ENCODE results near the gene PHYHIPL.

The PHYHIPL gene

DNA sequence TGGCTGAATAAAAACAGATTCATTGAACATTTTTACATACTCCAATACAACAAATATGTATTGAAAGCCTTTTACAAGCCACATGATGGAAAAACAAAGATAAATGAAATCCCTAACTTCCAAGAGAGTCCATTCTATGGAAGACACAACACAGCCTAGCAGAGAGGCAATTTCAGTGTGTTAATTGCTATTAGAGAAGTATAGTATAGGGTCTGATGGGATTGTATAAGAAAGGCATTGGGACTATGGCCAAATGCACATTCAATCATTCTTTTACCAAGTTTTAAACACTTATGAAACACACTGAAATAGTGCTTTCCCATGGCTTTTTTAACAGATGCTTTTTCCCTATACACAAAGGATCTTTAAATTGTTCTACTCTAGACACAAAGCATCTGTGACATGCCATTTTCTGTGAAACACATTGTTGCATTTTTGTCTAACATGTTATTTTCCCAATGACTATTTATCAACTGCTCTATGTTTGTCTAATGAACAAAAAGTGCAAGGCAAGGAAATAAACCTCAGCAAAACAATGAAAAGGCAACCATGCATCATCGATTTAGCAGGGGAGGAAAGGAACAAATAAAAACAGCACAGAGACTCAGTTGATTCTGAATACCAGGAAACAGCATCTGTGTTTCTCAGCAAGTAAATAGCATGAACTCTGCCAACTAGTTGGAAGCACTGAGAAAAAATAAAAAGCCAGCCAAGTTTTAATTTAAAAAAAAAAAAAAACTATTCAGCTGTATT, 42.4 kb upstream of the PHYHIPL start:
- no peaks in the 10 kb centered on the region for H3K79me2 ChIP-seq (ENCODE audit: control insufficient read depth, insufficient read depth, low read length)
- no peak overlapping the region for H2AK5ac ChIP-seq (ENCODE audit: low read length)
- H4K8ac ChIP-seq (ENCODE audit: low read depth, low read length), result no peak overlapping the region
- no peak overlapping the region for H3K23ac ChIP-seq (ENCODE audit: low read length)
- H3K4me1 ChIP-seq (ENCODE audit: control insufficient read depth, low read depth, low read length), result no peaks in the 10 kb centered on the region
- H2BK120ac ChIP-seq (ENCODE audit: low read depth, low read length), result no peak overlapping the region
- no peak overlapping the region for H2BK15ac ChIP-seq (replicated peaks; ENCODE audit: low read depth)
- no peak overlapping the region for H3K56ac ChIP-seq (ENCODE audit: low read length)
- no peaks in the 10 kb centered on the region for H3K36me3 ChIP-seq (ENCODE audit: control insufficient read depth, insufficient read depth, low read length)
- WGBS (ENCODE audit: extremely low coverage, insufficient coverage, low lambda C conversion rate), result no CpG with 5 or more reads among the region's 1 CpG
- no peak overlapping the region for H3K4me3 ChIP-seq (ENCODE audit: low read length)
- no peak overlapping the region for H3K4me2 ChIP-seq (ENCODE audit: low read length)
- no peak overlapping the region for H3K27ac ChIP-seq (ENCODE audit: low read depth, low read length)
- no peak overlapping the region for H2BK5ac ChIP-seq (ENCODE audit: low read length)
- no peak overlapping the region for H4K5ac ChIP-seq (ENCODE audit: low read length)
- no peaks in the 10 kb centered on the region for H3K79me1 ChIP-seq (ENCODE audit: low read length)
- H3K4ac ChIP-seq (ENCODE audit: low read depth, low read length), result no peak overlapping the region
- no peak overlapping the region for H3K9ac ChIP-seq (ENCODE audit: low read length)
- no peaks in the 10 kb centered on the region for H3K27me3 ChIP-seq (ENCODE audit: insufficient read depth, low read length, poor library complexity)
- H3K18ac ChIP-seq (ENCODE audit: low read length), result no peak overlapping the region
- DNase-seq, result no peak

DNA sequence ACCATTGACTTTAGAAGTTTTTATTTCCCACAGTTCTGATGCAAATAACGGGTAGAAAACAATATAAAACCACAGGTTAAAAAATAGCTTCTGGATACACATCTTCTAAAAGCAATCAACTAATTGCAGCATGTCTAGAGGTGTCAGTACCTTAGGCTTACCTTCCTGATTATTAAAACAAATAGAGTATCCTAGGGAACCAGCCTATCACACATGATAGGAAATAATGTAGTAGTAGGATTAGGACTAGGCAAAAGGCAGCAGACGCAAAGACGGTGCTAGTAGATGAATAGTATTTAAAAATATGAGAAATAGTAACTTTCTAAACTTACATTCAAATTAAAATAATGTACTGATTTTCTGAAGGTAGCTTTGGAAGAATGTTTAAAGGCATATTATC, 41.7 kb upstream of the PHYHIPL start:
- Histone ChIP-seq H2BK120ac (ENCODE audit: low read depth, low read length) (no peak overlapping the region), H2BK15ac (replicated peaks; ENCODE audit: low read depth) (no peak overlapping the region), H4K5ac (ENCODE audit: low read length) (no peak overlapping the region), H3K27ac (ENCODE audit: low read depth, low read length) (no peak overlapping the region), H3K9ac (ENCODE audit: low read length) (no peak overlapping the region), H2BK5ac (ENCODE audit: low read length) (no peak overlapping the region), H3K4me1 (ENCODE audit: control insufficient read depth, low read depth, low read length) (no peaks in the 10 kb centered on the region), H3K56ac (ENCODE audit: low read length) (no peak overlapping the region), H3K4ac (ENCODE audit: low read depth, low read length) (no peak overlapping the region), H3K79me2 (ENCODE audit: control insufficient read depth, insufficient read depth, low read length) (no peaks in the 10 kb centered on the region), H3K36me3 (ENCODE audit: control insufficient read depth, insufficient read depth, low read length) (no peaks in the 10 kb centered on the region), H3K79me1 (ENCODE audit: low read length) (no peaks in the 10 kb centered on the region), H3K27me3 (ENCODE audit: insufficient read depth, low read length, poor library complexity) (no peaks in the 10 kb centered on the region), H2AK5ac (ENCODE audit: low read length) (no peak overlapping the region), H3K23ac (ENCODE audit: low read length) (no peak overlapping the region), H3K4me2 (ENCODE audit: low read length) (no peak overlapping the region), H3K4me3 (ENCODE audit: low read length) (no peak overlapping the region), H4K8ac (ENCODE audit: low read depth, low read length) (no peak overlapping the region), H3K18ac (ENCODE audit: low read length) (no peak overlapping the region)
- WGBS (ENCODE audit: extremely low coverage, insufficient coverage, low lambda C conversion rate), result no CpG with 5 or more reads among the region's 3 CpGs
- no peak for DNase-seq

DNA sequence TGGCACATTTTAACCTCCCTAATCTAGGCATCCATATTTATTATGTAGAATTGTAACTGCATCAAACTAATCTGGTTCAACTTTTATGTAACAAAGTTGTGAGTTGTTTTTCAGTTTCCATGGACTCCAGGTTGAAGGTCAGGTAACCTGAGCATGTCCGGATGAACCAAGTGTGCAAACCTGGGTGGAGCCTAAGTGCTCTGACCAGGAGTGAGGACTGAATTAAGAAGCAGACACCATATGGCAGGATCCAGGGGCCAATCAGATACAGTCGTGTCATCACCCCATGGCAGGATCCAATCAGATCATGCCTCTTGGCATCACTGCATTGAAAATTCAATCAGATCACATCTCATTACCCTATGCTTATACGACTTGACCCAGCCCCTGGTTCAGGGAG, 41.2 kb upstream of the PHYHIPL start:
- no peak overlapping the region for H3K4me2 ChIP-seq (ENCODE audit: low read length)
- no peak overlapping the region for H3K4ac ChIP-seq (ENCODE audit: low read depth, low read length)
- no peak overlapping the region for H4K5ac ChIP-seq (ENCODE audit: low read length)
- no peak overlapping the region for H2BK15ac ChIP-seq (replicated peaks; ENCODE audit: low read depth)
- H3K79me2 ChIP-seq (ENCODE audit: control insufficient read depth, insufficient read depth, low read length), result no peaks in the 10 kb centered on the region
- no peaks in the 10 kb centered on the region for H3K79me1 ChIP-seq (ENCODE audit: low read length)
- no peak overlapping the region for H4K8ac ChIP-seq (ENCODE audit: low read depth, low read length)
- no peak overlapping the region for H3K23ac ChIP-seq (ENCODE audit: low read length)
- H3K56ac ChIP-seq (ENCODE audit: low read length), result no peak overlapping the region
- H3K36me3 ChIP-seq (ENCODE audit: control insufficient read depth, insufficient read depth, low read length), result no peaks in the 10 kb centered on the region
- H2BK5ac ChIP-seq (ENCODE audit: low read length), result no peak overlapping the region
- no peak overlapping the region for H2BK120ac ChIP-seq (ENCODE audit: low read depth, low read length)
- no peaks in the 10 kb centered on the region for H3K4me1 ChIP-seq (ENCODE audit: control insufficient read depth, low read depth, low read length)
- no peak overlapping the region for H3K27ac ChIP-seq (ENCODE audit: low read depth, low read length)
- no peak overlapping the region for H3K9ac ChIP-seq (ENCODE audit: low read length)
- DNase-seq, result peak; percentile 11
- no peak overlapping the region for H3K18ac ChIP-seq (ENCODE audit: low read length)
- no peak overlapping the region for H2AK5ac ChIP-seq (ENCODE audit: low read length)
- H3K27me3 ChIP-seq (ENCODE audit: insufficient read depth, low read length, poor library complexity), result no peaks in the 10 kb centered on the region
- no CpG with 5 or more reads among the region's 3 CpGs for WGBS (ENCODE audit: extremely low coverage, insufficient coverage, low lambda C conversion rate)
- H3K4me3 ChIP-seq (ENCODE audit: low read length), result no peak overlapping the region

DNA sequence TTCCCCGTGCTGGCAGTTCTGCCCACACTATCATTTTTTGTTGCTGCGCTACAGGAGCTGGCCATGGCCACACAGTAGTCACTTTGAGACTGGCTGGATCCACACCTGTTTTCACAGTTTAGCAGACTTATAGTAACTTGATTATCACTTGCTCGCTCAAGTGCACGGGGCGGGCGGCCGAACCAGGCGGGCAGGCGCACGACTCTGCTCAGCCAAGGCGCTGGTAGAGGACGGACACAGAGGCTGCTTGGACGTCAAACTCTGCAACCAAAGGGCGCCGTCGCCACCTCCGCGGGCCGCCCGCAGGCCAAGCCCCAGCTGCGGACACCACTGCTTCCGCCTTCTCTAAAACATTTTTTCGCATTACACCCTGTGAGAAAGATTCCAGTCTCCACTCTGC, 38.4 kb upstream of the PHYHIPL start:
- no peaks in the 10 kb centered on the region for H3K79me1 ChIP-seq (ENCODE audit: low read length)
- no CpG with 5 or more reads among the region's 23 CpGs for WGBS (ENCODE audit: extremely low coverage, insufficient coverage, low lambda C conversion rate)
- H2BK5ac ChIP-seq (ENCODE audit: low read length), result no peak overlapping the region

DNA sequence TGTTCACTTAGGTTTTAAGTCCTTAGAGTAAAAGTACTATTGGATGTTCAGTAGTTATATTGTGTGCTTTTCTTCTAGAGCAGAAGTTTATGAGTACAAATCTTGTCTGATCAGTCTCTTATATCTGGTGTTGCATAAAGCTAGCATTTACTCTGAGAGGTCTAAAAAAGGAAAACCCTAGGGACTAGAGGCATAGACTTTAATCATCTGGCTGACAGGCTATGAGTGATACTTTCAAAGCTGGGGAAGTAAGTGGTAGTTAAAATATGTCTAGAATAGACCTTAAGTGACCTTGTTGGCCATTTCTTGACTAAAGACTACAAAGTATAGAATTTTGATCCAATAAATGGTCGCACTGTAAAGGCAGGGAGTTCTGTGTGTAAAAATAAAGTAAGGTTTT, 32.9 kb upstream of the PHYHIPL start:
- H4K5ac ChIP-seq (ENCODE audit: low read length), result no peak overlapping the region
- H3K4me2 ChIP-seq (ENCODE audit: low read length), result no peak overlapping the region
- no peak overlapping the region for H4K8ac ChIP-seq (ENCODE audit: low read depth, low read length)
- no peaks in the 10 kb centered on the region for H3K4me1 ChIP-seq (ENCODE audit: control insufficient read depth, low read depth, low read length)
- WGBS (ENCODE audit: extremely low coverage, insufficient coverage, low lambda C conversion rate), result no CpG with 5 or more reads among the region's 1 CpG
- H3K36me3 ChIP-seq (ENCODE audit: control insufficient read depth, insufficient read depth, low read length), result no peaks in the 10 kb centered on the region
- no peak overlapping the region for H2BK15ac ChIP-seq (replicated peaks; ENCODE audit: low read depth)
- no peak overlapping the region for H2BK120ac ChIP-seq (ENCODE audit: low read depth, low read length)
- no peaks in the 10 kb centered on the region for H3K27me3 ChIP-seq (ENCODE audit: insufficient read depth, low read length, poor library complexity)
- H2AK5ac ChIP-seq (ENCODE audit: low read length), result no peak overlapping the region
- H3K23ac ChIP-seq (ENCODE audit: low read length), result no peak overlapping the region
- no peak overlapping the region for H3K4me3 ChIP-seq (ENCODE audit: low read length)
- no peak overlapping the region for H3K27ac ChIP-seq (ENCODE audit: low read depth, low read length)
- no peak overlapping the region for H3K9ac ChIP-seq (ENCODE audit: low read length)
- no peak overlapping the region for H3K4ac ChIP-seq (ENCODE audit: low read depth, low read length)
- no peak for DNase-seq
- no peaks in the 10 kb centered on the region for H3K79me1 ChIP-seq (ENCODE audit: low read length)
- no peaks in the 10 kb centered on the region for H3K79me2 ChIP-seq (ENCODE audit: control insufficient read depth, insufficient read depth, low read length)
- no peak overlapping the region for H3K56ac ChIP-seq (ENCODE audit: low read length)
- no peak overlapping the region for H3K18ac ChIP-seq (ENCODE audit: low read length)
- H2BK5ac ChIP-seq (ENCODE audit: low read length), result no peak overlapping the region

More for the DNA sequence above, 38.4 kb upstream of the PHYHIPL start:
- Histone ChIP-seq H3K27ac (ENCODE audit: low read depth, low read length) (no peak overlapping the region), H3K4ac (ENCODE audit: low read depth, low read length) (no peak overlapping the region), H3K4me1 (ENCODE audit: control insufficient read depth, low read depth, low read length) (no peaks in the 10 kb centered on the region), H3K9ac (ENCODE audit: low read length) (no peak overlapping the region), H3K36me3 (ENCODE audit: control insufficient read depth, insufficient read depth, low read length) (no peaks in the 10 kb centered on the region), H3K27me3 (ENCODE audit: insufficient read depth, low read length, poor library complexity) (no peaks in the 10 kb centered on the region), H3K4me2 (ENCODE audit: low read length) (no peak overlapping the region), H3K56ac (ENCODE audit: low read length) (no peak overlapping the region), H2AK5ac (ENCODE audit: low read length) (no peak overlapping the region), H3K23ac (ENCODE audit: low read length) (no peak overlapping the region), H3K18ac (ENCODE audit: low read length) (no peak overlapping the region), H4K8ac (ENCODE audit: low read depth, low read length) (no peak overlapping the region), H2BK15ac (replicated peaks; ENCODE audit: low read depth) (no peak overlapping the region), H4K5ac (ENCODE audit: low read length) (no peak overlapping the region), H2BK120ac (ENCODE audit: low read depth, low read length) (no peak overlapping the region), H3K4me3 (ENCODE audit: low read length) (no peak overlapping the region), H3K79me2 (ENCODE audit: control insufficient read depth, insufficient read depth, low read length) (no peaks in the 10 kb centered on the region)
- DNase-seq, result no peak

DNA sequence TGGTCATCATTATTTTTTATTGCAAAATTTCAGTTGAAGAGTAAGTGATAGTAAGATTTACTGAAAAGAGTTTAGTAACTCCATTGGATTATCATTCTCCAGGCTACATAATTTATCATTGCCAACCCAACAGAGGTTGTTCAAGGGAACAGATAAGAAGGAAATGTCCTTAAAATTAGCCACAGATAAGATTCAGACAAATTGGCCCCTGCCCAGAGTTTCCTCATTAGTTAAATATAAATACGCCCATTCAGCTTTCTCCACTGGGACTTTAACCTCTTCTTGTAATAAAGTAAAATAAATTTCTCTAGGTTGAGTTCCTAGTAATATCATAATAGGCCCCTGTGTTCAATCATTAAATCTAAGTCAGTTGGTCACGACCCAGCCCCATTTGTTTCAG, 27.7 kb upstream of the PHYHIPL start:
- Histone ChIP-seq H3K4me1 (ENCODE audit: control insufficient read depth, low read depth, low read length) (no peaks in the 10 kb centered on the region), H3K79me2 (ENCODE audit: control insufficient read depth, insufficient read depth, low read length) (no peaks in the 10 kb centered on the region), H2AK5ac (ENCODE audit: low read length) (no peak overlapping the region), H2BK120ac (ENCODE audit: low read depth, low read length) (no peak overlapping the region), H3K9ac (ENCODE audit: low read length) (no peak overlapping the region), H2BK5ac (ENCODE audit: low read length) (no peak overlapping the region), H3K4ac (ENCODE audit: low read depth, low read length) (no peak overlapping the region), H3K56ac (ENCODE audit: low read length) (no peak overlapping the region), H3K36me3 (ENCODE audit: control insufficient read depth, insufficient read depth, low read length) (no peaks in the 10 kb centered on the region), H3K18ac (ENCODE audit: low read length) (no peak overlapping the region), H3K4me2 (ENCODE audit: low read length) (no peak overlapping the region), H3K23ac (ENCODE audit: low read length) (no peak overlapping the region), H4K5ac (ENCODE audit: low read length) (no peak overlapping the region), H3K4me3 (ENCODE audit: low read length) (no peak overlapping the region), H3K27ac (ENCODE audit: low read depth, low read length) (no peak overlapping the region), H2BK15ac (replicated peaks; ENCODE audit: low read depth) (no peak overlapping the region), H3K27me3 (ENCODE audit: insufficient read depth, low read length, poor library complexity) (no peaks in the 10 kb centered on the region), H4K8ac (ENCODE audit: low read depth, low read length) (no peak overlapping the region), H3K79me1 (ENCODE audit: low read length) (no peaks in the 10 kb centered on the region)
- no CpG with 5 or more reads among the region's 2 CpGs for WGBS (ENCODE audit: extremely low coverage, insufficient coverage, low lambda C conversion rate)
- DNase-seq, result no peak

Data from mesendoderm (in vitro differentiated cells).